ENCODE measurements around the gene GZMM.

The GZMM gene

DNA sequence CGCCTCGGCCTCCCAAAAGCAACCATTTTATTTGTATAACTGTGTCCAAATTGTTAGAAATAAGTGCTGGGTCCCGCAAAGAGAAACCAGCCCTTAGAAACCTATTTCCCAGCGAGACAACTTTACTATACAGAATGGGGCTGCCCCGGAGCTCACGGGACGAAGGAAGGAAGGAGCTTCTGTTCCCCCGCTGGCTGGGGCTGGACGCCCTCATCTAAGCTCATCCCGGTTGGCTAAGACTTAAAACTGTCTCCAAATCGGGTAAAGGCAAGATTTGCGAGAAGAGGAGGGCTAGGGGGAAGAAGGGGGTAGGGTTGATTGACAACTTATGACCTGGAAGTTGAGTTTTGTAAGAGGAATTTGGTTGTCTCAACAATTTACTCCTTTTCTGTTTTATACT, 16.3 kb downstream of the GZMM start:
- H3K36me3 Mint-ChIP-seq: no peaks in the 10 kb centered on the region
- no peaks in the 10 kb centered on the region for H3K9me3 Mint-ChIP-seq (ENCODE audit: low read depth)
- H3K27ac Mint-ChIP-seq: no peak overlapping the region
- H3K4me1 Mint-ChIP-seq (ENCODE audit: low read depth): peaks cover 2% of the 10 kb centered on the region
- no peaks in the 10 kb centered on the region for H3K27me3 Mint-ChIP-seq
- H3K4me3 Mint-ChIP-seq: no peak overlapping the region

DNA sequence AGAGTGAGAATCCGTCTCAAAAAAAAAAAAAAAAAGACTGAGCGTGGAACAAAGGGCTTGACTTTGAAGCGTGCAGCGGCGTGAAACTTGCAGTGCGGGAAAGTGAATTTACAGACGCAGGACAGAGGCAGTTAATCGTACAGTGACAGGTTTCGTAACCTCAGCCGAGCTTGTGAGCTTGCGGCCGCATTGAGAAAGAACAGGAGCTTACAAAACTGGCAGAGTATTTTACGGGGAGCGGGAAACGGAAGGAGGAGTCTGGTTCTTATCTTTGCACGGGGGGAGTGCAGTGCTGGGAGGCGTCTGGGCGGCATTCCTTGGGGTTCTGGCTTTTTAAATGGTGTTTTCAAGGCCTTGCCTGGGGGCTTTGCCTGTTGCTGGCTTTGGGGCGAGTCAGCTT, 22.6 kb downstream of the GZMM start:
- Mint-ChIP-seq H3K27me3 (no peaks in the 10 kb centered on the region), H3K36me3 (no peaks in the 10 kb centered on the region), H3K4me3 (no peak overlapping the region), H3K9me3 (ENCODE audit: low read depth) (no peaks in the 10 kb centered on the region), H3K4me1 (ENCODE audit: low read depth) (peaks cover 11% of the 10 kb centered on the region), H3K27ac (no peak overlapping the region)

DNA sequence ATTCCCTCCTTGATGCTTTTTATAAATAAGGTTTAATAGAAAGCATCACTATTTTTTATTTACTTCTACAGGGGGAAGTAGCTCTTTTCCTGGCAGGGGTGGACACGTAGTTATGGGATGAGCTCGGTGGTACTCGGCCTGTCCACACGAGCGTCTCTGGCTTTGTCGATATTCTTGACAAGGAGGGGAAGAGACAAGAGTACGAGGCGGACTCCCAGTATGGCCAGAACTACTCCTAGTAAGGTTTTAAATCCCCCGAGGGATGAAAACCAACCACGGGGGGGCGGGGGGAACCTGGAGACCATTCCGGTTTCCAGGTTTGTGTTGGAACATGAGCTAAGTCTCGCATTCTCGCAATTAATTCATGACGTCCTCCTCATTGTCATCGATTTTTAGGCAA, 23.0 kb downstream of the GZMM start:
- no peak overlapping the region for H3K27ac Mint-ChIP-seq
- no peaks in the 10 kb centered on the region for H3K9me3 Mint-ChIP-seq (ENCODE audit: low read depth)
- H3K27me3 Mint-ChIP-seq: no peaks in the 10 kb centered on the region
- H3K36me3 Mint-ChIP-seq: no peaks in the 10 kb centered on the region
- peaks cover 12% of the 10 kb centered on the region for H3K4me1 Mint-ChIP-seq (ENCODE audit: low read depth)
- no peak overlapping the region for H3K4me3 Mint-ChIP-seq

DNA sequence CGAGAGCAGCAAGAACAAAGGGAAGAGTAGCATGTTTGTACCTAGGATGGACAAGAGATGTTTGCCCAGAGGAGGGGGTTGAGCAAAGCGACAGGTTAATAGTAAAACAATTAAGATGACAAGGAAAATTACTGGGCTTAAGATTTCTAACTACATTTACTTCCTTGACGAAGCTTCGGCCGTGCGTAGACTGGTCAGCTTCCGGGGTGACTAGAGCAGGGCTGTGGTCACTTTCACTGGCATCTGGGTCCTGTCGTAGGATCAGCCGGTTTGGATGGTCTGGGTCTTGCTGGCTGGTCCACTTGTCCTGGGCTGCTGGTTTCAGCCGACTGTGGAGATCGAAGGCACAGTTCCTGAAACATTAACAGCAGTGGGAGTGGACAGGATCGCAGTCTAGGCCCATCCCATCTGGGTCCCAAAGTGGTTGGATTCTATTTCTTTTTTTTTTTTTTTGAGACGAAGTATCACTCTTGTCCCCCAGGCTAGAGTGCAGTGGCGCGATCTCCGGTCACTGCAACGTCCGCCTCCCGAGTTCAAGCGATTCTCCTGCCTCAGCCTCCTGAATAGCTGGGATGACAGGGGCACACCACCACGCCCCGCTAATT, 23.5 kb downstream of the GZMM start:
- H3K9me3 Mint-ChIP-seq (ENCODE audit: low read depth): no peaks in the 10 kb centered on the region
- H3K36me3 Mint-ChIP-seq: no peaks in the 10 kb centered on the region
- no peak overlapping the region for H3K4me3 Mint-ChIP-seq
- no peak overlapping the region for H3K27ac Mint-ChIP-seq
- H3K4me1 Mint-ChIP-seq (ENCODE audit: low read depth): peaks cover 13% of the 10 kb centered on the region
- H3K27me3 Mint-ChIP-seq: no peaks in the 10 kb centered on the region

DNA sequence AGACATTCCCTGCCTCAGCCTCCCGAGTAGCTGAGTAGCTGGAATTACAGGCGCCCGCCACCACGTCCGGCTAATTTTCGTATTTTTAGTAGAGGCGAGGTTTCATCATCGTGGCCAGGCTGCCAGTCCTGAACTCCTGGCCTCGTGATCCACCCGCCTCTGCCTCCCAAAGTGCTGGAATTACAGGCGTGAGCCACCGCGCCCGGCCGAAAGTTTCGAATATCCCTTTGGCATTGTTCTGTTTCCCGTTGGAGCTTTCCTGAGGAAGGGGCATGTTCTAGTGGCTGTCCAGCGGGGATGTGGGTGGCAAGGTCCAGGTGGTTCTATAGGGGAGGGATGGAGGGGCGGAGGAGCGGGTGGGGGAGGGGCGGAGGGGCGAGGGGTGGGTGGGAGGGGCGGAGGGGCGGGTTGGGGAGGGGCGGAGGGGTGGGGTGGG, 26.4 kb downstream of the GZMM start:
- Mint-ChIP-seq H3K4me1 (ENCODE audit: low read depth) (peaks cover 27% of the 10 kb centered on the region), H3K36me3 (no peaks in the 10 kb centered on the region), H3K27ac (no peak overlapping the region), H3K9me3 (ENCODE audit: low read depth) (no peaks in the 10 kb centered on the region), H3K4me3 (no peak overlapping the region), H3K27me3 (no peaks in the 10 kb centered on the region)

DNA sequence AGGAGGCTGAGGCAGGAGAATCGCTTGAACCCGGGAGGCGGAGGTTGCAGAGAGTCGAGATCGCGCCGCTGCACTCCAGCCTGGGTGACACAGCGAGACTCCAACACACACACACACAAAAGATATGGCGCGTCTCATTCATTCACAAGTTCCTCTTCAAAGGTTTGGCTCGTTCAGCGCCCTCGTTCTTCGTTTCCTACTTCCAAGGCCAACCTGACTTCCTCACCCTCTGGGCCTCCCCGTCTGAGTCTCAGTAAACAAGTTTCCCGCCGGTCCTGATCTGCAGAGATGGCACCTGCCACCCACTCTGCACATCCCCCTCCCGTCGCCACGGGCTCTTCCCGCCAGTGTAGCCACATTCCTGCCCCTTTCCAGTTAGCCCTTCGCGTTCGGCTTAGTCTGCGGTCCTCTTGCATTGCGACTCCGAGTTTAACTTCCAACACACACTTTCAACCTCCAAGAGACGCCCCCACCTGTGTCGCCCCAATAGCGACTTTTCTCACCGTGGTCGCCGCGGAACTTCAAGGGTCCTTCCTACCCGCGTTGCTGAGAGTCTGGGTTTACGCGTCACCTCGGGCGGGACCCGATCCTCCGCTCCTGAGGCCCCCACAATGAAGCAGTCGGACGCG, 27.2 kb downstream of the GZMM start:
- no peaks in the 10 kb centered on the region for H3K27me3 Mint-ChIP-seq
- H3K9me3 Mint-ChIP-seq (ENCODE audit: low read depth): no peaks in the 10 kb centered on the region
- H3K4me3 Mint-ChIP-seq: peak overlapping the region; percentile 95
- H3K27ac Mint-ChIP-seq: peak overlapping the region; percentile 93
- H3K36me3 Mint-ChIP-seq: no peaks in the 10 kb centered on the region
- peaks cover 27% of the 10 kb centered on the region for H3K4me1 Mint-ChIP-seq (ENCODE audit: low read depth)

DNA sequence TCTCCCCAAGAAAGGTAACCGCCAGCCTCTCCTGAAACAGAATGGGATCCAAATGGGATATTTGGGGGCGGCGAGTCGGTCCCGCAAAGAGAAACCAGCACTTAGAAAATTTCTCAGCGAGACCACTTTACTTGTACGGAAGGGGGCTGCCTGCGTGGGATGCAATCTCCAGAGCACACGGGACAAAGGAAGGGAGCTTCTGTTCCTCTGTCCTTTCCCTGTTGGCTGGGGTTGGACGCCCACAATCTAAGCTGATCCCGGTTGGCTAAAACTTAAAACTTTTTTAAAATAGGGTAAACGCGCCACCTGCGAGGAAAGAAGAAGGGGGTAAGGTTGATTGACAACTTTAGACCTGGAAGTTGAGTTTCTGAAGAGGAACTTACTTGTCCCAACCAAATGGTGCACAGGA, 27.7 kb downstream of the GZMM start:
- H3K4me1 Mint-ChIP-seq (ENCODE audit: low read depth): peaks cover 30% of the 10 kb centered on the region
- no peaks in the 10 kb centered on the region for H3K9me3 Mint-ChIP-seq (ENCODE audit: low read depth)
- no peaks in the 10 kb centered on the region for H3K27me3 Mint-ChIP-seq
- H3K36me3 Mint-ChIP-seq: no peaks in the 10 kb centered on the region
- peak overlapping the region; percentile 93 for H3K27ac Mint-ChIP-seq
- H3K4me3 Mint-ChIP-seq: peak overlapping the region; percentile 95

DNA sequence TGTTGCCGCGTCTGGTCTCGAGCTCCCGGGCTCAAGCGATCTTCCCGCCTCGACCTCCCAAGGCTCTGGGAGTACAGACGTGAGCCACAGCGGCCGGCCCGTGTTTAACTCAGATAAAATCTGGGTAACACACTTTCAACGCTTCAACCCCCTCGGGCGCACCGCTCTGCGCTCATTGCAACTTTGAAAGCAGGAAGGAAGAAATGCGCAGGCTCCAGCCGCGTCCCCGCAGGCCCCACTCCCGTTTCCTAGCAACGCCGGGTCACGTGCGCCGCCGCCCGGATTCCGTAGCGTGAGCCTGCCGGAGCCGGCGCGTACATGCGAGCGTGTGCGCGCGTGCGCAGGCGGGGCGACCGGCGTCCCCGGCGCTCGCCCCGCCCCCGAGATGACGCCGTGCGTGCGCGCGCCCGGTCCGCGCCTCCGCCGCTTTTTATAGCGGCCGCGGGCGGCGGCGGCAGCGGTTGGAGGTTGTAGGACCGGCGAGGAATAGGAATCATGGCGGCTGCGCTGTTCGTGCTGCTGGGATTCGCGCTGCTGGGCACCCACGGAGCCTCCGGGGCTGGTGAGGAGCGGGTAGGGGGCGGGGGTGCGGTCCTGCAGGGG, 28.4 kb downstream of the GZMM start, which contains the start of gene BSG:
TSS of gene BSG (plus strand) at position 457 of the 603 bp plus-strand sequence. CDS start at position 496, 39 bp downstream.
- H3K4me3 Mint-ChIP-seq: peak within 1 kb of the TSS; percentile 95
- H3K9me3 Mint-ChIP-seq (ENCODE audit: low read depth): no peaks in the 10 kb centered on the region
- no peaks in the 10 kb centered on the region for H3K27me3 Mint-ChIP-seq
- peak within 1 kb of the TSS; percentile 93 for H3K27ac Mint-ChIP-seq
- peaks cover 33% of the 10 kb centered on the region for H3K4me1 Mint-ChIP-seq (ENCODE audit: low read depth)
- no peaks in the 10 kb centered on the region for H3K36me3 Mint-ChIP-seq

DNA sequence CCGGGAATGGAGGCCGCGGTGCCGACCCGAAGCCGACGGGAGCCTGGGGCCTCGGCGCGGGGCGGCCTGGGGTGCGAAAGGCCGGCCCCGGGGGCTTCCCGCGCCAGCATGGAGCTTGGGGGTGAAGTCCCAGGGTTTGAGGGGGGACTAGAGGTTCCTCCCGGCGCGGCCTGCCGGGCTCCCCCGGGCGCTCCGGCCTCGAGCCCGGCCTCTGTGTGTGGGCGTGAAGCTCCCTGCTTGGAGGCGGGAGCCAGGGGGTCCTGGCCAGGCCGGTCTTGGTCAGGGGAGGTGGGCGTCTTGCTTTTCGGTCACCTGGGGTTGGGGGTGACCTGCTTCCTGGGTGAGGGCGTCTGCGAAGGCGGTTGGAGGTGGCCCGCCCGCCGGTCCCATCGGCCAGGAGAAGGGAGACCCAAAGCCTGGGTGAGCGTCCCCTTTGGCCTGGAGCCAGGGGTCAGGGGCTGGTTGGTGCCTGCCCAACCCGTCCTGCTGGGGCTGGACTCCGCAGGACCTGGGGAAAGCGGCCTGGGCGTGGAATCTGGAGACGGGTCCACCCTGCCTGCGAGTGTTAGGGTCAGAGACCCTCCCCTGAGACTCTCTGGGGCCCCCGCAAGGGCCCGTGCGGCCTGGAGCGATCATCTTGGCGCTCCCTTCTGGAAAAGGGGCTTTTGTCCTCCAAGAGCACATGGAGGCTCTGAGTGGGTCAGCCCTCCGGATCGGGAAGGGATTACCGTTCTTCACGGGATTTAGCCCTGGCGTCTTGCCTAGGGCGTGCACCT, 29.1 kb downstream of the GZMM start:
- Mint-ChIP-seq H3K27ac (peak overlapping the region; percentile 58), H3K9me3 (ENCODE audit: low read depth) (no peaks in the 10 kb centered on the region), H3K36me3 (no peaks in the 10 kb centered on the region), H3K4me1 (ENCODE audit: low read depth) (peaks cover 33% of the 10 kb centered on the region), H3K4me3 (peak overlapping the region; percentile 89), H3K27me3 (no peaks in the 10 kb centered on the region)

DNA sequence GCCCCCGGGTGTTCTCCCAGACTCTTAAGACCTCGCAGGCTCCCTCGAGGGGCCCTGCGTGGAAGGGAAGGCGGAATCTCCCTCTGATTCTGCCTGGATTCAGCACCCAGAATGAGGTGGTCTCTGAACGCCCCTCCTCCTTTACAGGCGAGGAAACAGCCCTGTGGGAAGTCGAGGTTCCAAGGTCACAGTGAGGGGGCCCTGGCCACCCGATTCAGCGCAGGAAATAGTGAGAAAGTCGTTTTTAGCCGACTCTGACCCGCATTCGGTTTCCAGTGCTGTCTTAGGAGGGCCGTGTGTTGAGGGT, 29.6 kb downstream of the GZMM start:
- Mint-ChIP-seq H3K9me3 (ENCODE audit: low read depth) (no peaks in the 10 kb centered on the region), H3K4me1 (ENCODE audit: low read depth) (peaks cover 33% of the 10 kb centered on the region), H3K27ac (peak overlapping the region; percentile 58)

DNA sequence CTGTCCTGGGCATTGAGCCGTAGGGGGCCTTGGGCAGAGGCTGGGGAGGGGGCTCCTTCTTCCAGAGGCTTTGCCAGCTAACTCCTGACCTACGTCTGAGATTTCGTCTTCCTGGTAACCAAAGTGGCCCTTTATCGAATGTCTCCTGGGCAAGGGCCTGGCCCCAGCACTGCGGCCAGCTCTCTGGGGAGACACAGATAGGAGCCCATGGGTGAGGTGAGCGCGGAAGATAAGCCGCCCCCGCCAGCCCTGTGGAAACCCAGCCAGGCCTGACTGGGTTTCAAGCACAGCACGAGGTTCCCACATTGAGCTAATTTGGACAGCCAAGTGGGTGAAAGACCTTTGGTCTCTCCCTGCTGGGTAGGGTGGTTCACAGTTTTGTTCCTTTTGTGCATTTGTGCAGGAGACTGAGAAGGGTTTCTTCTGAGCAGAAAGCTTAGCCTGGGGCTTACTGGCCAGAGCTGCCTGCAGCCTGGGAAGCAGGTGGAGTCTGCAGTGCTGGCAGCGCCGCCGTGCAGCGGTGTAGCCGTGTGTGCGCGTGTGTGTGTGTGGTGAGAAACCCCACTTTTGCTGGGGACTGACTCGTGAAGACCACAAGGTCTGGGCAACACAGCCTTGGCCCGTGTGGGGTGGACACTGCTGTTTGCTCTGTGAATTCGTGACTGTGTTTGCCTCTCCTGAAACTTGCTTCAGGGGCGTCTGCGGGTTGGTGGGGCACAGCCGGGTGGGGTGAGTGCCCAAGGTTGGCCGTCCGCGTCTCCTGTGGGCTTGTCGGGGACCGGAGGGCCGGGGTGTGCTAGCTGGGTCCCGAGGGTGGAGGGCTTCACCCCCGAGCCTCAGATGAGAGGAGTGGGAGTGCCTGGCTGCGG, 31.0 kb downstream of the GZMM start:
- Mint-ChIP-seq H3K4me3 (peak overlapping the region; percentile 88), H3K27ac (no peak overlapping the region), H3K4me1 (ENCODE audit: low read depth) (peaks cover 29% of the 10 kb centered on the region), H3K9me3 (ENCODE audit: low read depth) (no peaks in the 10 kb centered on the region), H3K36me3 (no peaks in the 10 kb centered on the region), H3K27me3 (no peaks in the 10 kb centered on the region)

More for the DNA sequence above, 29.6 kb downstream of the GZMM start:
- Mint-ChIP-seq H3K4me3 (peak overlapping the region; percentile 88), H3K36me3 (no peaks in the 10 kb centered on the region), H3K27me3 (no peaks in the 10 kb centered on the region)

DNA sequence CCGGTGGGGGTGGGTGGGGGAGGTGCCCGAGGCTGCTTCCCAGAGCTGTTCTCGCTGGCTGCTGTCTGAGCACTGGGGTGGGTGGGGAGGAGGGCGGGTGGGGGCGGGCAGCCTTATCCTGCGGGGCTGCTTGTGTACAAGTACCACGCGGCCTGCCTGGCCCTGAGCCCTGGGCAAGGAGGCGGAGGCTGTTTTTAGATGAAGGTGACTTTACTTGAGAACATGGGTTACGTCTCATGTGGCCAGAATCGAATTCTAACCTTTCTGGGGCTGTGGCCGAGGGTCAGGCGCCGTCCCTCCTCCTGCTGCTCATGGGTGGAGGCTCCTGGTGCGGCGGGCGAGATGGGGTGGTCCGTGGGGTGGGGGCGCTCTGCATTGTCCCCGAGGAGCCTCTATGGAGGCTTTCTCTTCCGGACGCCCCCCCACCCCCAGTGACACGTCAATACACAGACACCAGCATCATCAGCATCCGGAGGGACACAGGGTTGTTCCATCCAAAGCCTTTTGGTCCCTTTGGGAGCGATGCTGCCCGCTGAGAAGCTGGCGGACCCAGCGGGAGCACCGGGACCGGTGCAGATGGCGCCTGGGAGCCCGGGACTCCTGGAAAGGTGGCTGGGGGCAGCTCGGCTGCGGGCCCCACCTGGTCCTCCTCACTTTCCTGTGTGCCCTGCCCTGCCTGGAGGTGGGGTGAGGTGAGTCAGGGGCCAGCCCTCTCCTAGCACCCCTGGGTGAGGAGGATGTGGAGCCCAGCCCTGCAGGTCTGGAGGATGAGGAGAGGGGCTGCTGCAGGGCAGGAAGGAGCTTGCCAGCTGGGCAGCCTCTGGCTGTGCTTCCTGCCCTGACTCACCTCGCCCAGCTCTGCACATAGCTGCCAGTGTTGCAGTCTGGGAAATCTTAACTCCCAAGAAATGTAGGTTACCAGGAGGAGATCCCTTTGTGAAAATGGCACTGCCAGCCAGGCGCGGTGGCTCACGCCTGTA, 32.0 kb downstream of the GZMM start:
- H3K4me1 Mint-ChIP-seq (ENCODE audit: low read depth): peaks cover 28% of the 10 kb centered on the region

DNA sequence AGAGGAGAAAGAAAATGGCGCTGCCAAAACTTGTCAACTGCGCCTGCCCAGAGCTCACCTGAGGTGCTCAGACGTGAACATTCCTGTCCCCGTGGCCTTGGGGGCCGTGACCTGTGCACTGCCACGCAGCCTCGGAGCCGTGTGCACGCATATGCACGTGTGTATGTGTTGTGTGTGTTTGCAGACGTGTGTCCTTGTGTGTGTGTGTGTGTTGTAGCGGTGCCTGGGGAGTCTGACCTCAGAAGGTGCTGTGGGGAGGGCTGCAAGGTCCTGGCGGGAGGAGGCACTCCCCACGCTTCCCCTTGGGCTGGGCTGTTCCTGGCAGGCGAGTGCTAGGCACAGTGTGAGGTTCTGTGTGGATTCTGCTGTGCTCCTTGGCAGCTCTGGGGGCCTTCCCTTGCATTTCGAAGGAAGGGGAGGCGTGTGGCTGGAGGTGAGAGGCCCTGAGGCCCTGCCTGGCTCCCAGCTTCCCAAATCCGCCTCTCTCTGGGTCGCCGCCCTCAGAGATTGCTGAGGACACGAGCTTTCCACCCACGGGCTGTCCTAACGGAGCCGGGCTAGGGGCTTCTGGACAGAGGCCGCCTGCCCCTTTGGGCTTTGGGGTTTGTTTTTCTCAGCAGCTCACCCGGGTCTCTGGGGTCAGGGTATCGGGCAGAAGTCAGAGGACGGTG, 33.0 kb downstream of the GZMM start:
- H3K4me3 Mint-ChIP-seq: no peak overlapping the region
- H3K27ac Mint-ChIP-seq: no peak overlapping the region
- H3K36me3 Mint-ChIP-seq: no peaks in the 10 kb centered on the region
- H3K27me3 Mint-ChIP-seq: no peaks in the 10 kb centered on the region
- H3K9me3 Mint-ChIP-seq (ENCODE audit: low read depth): no peaks in the 10 kb centered on the region
- peaks cover 21% of the 10 kb centered on the region for H3K4me1 Mint-ChIP-seq (ENCODE audit: low read depth)

More for the DNA sequence above, 32.0 kb downstream of the GZMM start:
- H3K27me3 Mint-ChIP-seq: no peaks in the 10 kb centered on the region
- no peaks in the 10 kb centered on the region for H3K36me3 Mint-ChIP-seq
- peak overlapping the region; percentile 88 for H3K4me3 Mint-ChIP-seq
- H3K9me3 Mint-ChIP-seq (ENCODE audit: low read depth): no peaks in the 10 kb centered on the region
- no peak overlapping the region for H3K27ac Mint-ChIP-seq
